GM12873 (cell line): Measurements from ENCODE around the gene TMEM59L.

Source experiments
- TF ChIP-seq, protein P1 (sequence below): IDR thresholded peaks from 2 replicates; pipeline ENCODE4 v1.5.1; 2012; ENCODE audit warnings: low read depth, mild to moderate bottlenecking, moderate library complexity, low read length, control low read depth; ENCODE audit not compliant: insufficient read depth; ENCODE audit errors: missing control alignments

The TMEM59L gene

GRCh38 chr19:18595475-18595874 is 17.2 kb upstream of the TMEM59L start:
- TF ChIP-seq, protein P1, sequence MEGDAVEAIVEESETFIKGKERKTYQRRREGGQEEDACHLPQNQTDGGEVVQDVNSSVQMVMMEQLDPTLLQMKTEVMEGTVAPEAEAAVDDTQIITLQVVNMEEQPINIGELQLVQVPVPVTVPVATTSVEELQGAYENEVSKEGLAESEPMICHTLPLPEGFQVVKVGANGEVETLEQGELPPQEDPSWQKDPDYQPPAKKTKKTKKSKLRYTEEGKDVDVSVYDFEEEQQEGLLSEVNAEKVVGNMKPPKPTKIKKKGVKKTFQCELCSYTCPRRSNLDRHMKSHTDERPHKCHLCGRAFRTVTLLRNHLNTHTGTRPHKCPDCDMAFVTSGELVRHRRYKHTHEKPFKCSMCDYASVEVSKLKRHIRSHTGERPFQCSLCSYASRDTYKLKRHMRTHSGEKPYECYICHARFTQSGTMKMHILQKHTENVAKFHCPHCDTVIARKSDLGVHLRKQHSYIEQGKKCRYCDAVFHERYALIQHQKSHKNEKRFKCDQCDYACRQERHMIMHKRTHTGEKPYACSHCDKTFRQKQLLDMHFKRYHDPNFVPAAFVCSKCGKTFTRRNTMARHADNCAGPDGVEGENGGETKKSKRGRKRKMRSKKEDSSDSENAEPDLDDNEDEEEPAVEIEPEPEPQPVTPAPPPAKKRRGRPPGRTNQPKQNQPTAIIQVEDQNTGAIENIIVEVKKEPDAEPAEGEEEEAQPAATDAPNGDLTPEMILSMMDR = no peak

DNA sequence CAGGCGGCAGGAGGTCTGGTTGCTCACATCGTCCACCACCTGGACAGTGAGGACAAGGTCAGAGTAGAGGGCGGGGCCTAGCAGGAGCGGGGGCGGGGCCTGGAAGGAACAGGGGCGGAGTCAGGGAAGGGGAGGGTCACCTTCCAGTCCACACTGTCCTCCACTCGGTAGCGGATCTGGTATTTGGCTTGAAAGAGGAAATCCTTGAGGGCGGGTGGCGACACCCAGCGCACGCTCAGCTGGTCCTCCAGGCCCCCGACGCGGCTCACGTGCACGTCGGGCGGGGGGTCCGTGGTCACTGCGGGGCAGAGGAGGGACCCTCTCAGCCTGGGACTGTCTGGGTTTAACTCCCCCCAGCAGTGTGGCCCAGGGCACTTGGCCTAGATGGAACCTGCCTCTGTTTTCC is 15.9 kb upstream of the TMEM59L start:
- TF ChIP-seq, protein P1 = no peak

DNA sequence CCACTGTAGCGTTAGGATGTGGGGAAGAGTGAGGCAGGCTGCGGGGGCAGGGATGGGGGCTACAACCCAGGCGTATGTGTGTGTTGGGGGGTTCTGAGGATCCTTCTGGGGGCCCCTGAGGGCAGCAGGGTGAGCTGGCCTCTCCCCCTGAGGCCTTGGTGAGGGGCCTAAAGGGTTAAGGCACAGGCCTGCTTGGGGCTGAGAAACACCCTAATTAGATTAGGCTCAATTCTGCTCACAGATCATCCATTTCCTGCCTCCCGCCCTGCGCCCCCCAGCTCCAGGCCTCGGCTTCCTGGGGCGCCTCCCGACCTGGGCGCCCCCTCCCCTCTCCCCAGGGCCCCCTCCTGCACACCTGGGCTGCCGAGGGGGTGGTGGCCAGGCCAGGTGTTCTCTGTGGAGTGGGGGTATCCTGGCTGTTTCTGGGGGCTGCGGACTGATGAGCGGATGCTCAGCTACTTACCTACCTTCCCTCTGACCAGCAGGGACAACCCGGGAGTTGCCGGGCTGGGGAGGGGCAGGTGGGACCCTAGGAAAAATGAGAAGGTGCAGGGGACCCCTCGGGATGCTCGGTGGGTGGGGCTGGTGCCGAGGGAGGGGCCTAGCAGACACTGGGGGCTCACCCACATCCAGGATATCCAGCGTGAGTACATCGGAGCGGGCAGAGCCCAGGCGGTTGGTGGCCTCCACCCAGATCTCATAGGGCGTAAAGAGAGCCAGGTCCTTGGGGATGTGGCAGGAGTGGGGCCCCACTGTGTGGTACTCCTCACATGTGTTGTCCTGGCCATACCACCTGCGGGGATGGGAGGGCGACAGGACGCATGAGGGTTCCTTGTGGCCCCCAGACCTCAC is 14.6 kb upstream of the TMEM59L start:
- TF ChIP-seq, protein P1 = no peak

DNA sequence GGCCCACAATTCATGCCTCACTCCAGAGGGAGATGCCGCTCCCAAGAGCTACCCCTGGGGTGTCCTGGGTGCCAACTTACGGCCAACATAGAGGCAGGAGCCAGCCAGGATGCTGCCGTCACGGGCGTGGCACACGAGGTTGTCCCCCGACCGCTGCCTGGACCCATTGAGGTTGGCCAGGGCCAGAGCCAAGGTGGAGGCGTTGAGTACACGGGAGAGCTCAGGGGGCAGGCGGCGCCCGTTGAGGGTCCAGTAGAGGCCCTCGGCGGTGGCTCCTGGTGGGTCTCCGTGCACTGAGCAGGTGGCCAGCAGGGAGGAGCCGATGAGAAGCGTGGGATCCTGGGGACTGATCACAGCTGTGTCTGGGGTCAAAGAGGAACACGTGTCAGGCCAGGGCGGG is 13.2 kb upstream of the TMEM59L start:
- TF ChIP-seq, protein P1 = no peak

- TF ChIP-seq, protein P1 = no peak
These were observed 10.8 kb upstream of the TMEM59L start for GRCh38 chr19:18601875-18602274.

DNA sequence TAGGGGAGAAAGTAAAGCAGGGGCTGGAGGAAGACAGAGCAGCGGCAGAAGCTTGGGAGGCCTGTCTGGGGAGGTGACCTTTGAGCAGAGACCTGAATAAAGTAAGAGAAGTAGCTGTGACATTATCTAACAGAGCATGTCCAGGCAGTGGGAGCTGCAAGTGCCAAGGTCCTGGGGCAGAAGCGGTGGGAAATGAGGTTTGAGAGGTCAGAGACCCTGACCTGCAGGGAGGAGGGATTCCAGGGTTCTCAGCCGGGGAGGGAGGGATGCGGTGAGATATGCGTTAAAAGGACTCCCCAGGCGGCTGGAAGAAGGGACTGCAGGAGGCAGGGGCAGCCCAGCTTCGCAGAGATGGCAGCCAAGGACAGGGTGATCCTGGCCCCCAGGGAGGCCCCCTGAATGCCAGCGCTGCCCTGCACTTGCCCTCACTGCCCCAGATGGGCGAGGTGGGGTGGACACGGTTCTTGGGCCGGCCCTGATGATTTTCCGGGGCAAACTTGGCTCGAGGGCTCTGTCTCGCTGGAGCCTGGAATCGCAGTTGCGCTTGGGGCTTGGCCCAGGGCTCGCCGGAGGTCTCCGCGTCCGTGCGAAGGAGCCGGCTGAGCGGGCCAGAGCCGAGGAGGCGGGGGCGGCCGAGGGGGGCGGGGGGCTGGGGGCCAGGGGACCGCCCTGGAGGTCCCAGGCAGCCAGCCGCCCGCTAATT is 9.3 kb upstream of the TMEM59L start:
- TF ChIP-seq, protein P1 = peak; percentile 44

DNA sequence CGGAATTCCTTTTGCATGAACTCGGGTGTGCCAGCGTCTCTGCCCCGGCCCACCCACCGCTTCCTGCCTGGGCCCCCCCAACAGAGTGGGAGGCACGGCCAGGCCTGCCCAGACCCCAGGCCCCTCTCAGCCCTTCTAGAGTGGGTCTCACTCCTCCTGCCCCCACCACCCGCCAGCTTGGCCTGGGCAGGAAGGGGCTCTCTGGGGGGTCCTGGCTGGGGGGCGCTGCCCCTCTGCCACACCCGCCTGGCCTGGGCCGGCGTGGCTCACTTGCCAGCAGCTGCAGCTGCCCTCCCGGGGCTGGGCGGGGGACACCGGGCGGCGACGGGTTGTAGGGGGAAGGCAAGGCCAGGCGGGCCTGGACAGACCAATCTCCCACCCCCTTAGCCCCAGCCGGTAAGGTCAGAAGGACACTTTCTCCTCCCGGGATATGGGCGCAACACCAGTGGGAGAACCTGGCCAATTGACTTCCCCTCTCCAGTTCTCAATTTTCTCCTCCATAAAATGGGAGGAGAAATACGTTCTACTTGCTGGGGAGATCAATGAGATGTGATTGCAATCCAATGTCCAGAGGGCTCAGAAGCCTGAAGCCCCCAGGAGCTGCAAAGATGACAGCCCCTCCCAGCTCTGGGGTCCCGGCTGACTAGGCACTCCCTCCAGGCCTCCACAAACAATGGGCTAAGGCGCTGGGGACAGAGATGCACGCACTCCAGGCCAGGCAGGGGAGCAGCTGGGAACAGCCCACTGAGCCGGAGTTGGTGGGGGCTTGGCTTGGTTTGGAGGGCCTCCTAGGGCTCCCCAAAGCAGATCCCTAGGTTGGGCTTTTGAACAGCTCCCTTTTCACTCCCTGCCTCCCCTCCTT is 8.5 kb upstream of the TMEM59L start:
- TF ChIP-seq, protein P1 = no peak
